Epithelial cell of proximal tubule (primary cell): ENCODE results near the gene PDXK. TPM values are rescaled to one million over a fixed set of nuclear protein-coding genes. Genes with fewer than 3 reads are reported as not detected.

ENCODE experiments used
- DNase-seq: peaks from one replicate; pipeline ENCODE4 v3.0.0-alpha.2; 2011; ENCODE audit warnings: low read depth
- H3K4me3 ChIP-seq: 2 replicates; pipeline ENCODE4 v1.5.1; 2011; ENCODE audit warnings: low read depth, mild to moderate bottlenecking, low read length
- total RNA-seq: library from RNA; depleted of rRNA; stranded (reverse); fragments of >200 nt; gene quantifications from 2 replicates; pipeline ENCODE4 v1.2.3, GENCODE V29; 2015
- TF ChIP-seq, protein P1 (sequence below): conservative IDR thresholded peaks from 2 replicates; pipeline ENCODE4 v1.5.1; 2012; ENCODE audit warnings: low read depth, mild to moderate bottlenecking, low read length

Gene PDXK
- total RNA-seq, 1 donor from 2014 or later: 130 TPM

DNA sequence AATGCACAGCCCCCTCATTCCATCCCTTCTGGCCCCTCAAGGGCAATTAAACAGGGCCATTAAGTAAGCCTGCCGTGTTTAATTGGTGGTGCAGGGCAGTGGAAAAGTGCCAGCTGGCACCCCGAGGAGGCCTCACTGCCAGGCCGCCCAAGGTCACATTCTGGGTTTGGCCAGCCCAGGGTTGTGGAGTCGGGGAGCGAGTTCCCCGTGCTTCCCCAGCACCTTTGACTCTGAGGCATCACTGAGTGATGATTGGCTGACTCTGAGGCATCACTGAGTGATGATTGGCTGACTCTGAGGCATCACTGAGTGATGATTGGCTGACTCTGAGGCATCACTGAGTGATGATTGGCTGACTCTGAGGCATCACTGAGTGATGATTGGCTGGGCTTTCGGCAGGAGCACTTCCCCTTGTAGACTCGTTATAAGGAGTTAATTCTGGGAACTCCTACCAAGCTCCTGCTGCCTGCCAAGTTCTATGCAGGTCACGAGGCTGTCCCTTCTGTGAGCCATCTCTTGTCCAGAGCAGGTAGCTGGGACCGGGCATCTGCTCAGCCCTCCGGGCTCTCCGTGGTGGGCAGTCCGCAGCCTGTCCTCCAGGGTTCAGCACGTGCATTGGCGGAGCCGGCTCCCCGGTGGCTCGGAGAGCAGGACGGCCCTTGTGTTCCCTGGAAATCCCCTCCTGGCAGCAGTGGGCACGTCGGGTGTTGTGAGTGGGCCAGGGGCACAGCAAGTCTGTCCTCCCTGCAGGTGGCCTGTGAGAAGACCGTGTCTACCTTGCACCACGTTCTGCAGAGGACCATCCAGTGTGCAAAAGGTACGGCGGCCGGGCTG lies 36.2 kb downstream of the PDXK start:
- TF ChIP-seq, protein P1, sequence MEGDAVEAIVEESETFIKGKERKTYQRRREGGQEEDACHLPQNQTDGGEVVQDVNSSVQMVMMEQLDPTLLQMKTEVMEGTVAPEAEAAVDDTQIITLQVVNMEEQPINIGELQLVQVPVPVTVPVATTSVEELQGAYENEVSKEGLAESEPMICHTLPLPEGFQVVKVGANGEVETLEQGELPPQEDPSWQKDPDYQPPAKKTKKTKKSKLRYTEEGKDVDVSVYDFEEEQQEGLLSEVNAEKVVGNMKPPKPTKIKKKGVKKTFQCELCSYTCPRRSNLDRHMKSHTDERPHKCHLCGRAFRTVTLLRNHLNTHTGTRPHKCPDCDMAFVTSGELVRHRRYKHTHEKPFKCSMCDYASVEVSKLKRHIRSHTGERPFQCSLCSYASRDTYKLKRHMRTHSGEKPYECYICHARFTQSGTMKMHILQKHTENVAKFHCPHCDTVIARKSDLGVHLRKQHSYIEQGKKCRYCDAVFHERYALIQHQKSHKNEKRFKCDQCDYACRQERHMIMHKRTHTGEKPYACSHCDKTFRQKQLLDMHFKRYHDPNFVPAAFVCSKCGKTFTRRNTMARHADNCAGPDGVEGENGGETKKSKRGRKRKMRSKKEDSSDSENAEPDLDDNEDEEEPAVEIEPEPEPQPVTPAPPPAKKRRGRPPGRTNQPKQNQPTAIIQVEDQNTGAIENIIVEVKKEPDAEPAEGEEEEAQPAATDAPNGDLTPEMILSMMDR: no peak
- no peak for DNase-seq
- no peak overlapping the region for H3K4me3 ChIP-seq

DNA sequence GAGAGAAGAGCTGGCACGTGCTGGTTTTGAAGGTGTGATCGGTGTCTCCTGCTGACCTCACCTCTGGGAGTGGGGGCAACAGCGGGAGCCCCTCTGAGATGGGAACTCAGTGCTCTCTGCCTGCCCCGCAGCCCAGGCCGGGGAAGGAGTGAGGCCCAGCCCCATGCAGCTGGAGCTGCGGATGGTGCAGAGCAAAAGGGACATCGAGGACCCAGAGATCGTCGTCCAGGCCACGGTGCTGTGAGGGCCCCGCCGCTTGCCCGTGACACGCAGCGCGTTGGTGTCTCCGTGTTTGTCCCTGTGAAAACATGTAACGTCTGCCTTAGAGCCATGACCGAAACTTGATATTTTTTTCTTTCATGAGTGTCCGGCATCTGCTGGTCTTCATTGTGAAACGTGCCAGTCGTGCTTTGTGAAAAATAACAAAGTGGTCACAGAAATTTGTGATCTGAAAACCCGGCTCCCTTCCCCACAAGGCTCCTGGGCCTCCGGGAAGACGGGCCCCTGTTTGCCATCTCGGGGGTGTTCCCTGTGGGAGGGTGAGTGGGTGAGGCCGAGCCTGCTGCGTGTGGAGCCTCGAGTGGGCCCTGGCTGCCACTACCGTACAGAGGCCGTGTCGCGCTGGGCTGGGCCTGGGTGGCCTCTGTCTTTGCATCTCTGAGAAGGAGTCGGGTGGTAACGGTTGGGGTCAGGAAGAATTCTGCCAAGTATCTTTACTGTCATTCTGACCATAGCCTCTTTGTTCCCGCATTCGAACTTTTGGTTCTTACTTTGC lies 37.1 kb downstream of the PDXK start:
- DNase-seq: no peak
- TF ChIP-seq, protein P1: no peak
- no peak overlapping the region for H3K4me3 ChIP-seq

DNA sequence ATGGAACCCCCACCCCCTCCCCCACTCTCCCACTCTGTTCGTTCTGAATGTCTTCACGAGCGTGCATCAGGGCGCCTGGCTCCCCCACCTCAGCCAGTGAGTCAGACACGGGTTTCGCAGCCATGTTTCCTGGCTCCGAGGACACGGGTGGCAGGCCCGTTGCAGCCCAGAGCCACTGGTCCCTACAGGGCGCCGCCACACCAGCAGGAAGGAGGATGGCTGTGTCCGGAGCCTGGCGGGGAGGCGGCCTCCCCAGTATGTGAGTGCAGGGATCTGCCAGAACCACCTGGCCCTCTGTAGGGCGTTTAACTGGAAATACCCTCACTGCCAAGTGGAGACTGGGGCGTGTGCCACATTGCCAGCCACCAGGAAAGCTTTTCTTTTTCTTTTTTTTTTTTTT lies 38.7 kb downstream of the PDXK start:
- TF ChIP-seq, protein P1: no peak
- no peak for DNase-seq
- no peak overlapping the region for H3K4me3 ChIP-seq

DNA sequence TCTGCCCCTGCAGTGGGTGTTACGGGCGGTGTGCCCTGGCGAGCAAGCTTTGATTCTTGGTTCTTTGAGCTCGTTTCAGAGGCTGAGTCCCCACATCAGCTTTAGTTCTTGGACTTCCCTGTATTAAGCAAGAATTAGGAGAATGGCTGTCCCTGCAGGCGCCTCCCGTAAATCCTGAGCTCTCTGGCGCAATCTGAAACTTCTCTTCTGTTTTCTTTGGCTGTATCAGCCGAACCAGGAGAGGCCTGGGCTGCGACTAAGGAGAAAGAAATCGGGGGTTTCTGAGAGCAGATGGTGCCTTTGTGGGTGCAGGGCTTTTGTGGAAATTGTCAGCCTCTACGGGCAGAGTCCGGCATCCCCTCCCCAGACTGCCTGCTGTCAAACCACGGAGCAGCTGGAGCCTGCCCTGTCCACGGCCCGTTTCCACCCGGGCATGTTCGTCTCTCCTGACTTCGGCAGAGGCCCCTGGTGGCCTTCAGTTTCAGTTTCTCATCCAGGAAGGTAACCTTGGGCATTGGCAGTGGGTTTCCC lies 39.2 kb downstream of the PDXK start:
- no peak overlapping the region for H3K4me3 ChIP-seq
- no peak for DNase-seq
- TF ChIP-seq, protein P1: no peak

DNA sequence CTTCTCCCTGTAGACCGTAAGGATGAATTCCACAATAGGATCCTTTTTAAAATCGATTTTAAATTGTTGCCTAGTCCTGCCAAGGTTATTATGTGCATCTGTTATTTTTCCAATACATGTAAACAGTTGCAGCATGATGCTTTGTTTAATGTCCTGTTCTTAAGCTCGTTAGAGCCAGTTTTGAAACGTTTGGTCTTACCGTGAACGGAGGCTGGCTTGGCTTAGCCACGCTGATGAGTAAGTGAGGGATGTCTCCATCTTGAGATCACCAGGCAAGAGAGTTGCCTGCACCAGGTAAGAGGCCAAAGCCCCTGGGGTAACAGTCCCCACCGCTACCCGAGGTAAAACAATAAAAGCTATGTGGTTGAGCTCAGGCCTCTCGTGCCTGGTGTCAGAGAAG lies 39.9 kb downstream of the PDXK start:
- TF ChIP-seq, protein P1: no peak
- no peak for DNase-seq

DNA sequence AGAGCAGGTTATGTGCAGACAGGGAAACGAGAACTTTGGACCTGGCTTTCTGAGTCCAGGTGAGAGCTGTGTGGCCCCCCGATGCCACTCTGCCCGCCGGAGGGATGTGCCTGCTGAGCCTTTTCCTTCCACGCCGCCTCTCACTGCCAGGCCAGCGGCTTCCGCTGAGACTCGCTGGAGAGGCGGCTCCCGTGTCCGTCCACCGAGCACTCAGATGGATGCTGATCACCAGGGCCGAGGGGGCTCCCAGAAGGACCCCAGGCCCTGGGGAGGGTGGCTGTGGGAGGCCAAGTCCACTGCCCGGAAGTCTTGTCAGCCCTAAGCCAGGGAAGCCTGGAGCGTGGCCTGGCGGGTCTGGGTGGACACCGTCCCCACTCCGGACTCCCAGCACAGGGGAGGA lies 40.7 kb downstream of the PDXK start:
- H3K4me3 ChIP-seq: no peak overlapping the region
- DNase-seq: no peak
- TF ChIP-seq, protein P1: no peak

More for the DNA sequence above, 39.9 kb downstream of the PDXK start:
- no peak overlapping the region for H3K4me3 ChIP-seq
